Cardiac fibroblast (primary cell): Measurements from ENCODE around the gene NANS.
A peak's percentile ranks its signal among the peaks of the same experiment; 100 is the strongest.

Source experiments
- DNase-seq, 2 donors: peaks; one replicate each; pipeline versions ENCODE4 v3.0.0 to v3.0.0-alpha.2; 2010; ENCODE audit warnings: low read depth in 2 of 2
- H3K4me3 ChIP-seq, 2 donors: replicated peaks in 1 of 2; 1 replicate in 1 of 2; 2 replicates in 1 of 2; pipeline ENCODE4 v1.5.1; 2011; ENCODE audit warnings: low read depth in 2 of 2, low read length in 2 of 2, mild to moderate bottlenecking in 2 of 2, moderate library complexity in 1 of 2
- CTCF ChIP-seq: IDR thresholded peaks from one replicate; pipeline ENCODE4 v1.5.1; 2011; ENCODE audit warnings: low read depth, mild to moderate bottlenecking, low read length, inconsistent platforms

Gene NANS

GRCh38 chr9:98083061-98083501, 26.5 kb downstream of the NANS start:
- peak in 1 of 2 donors; percentile 32 for DNase-seq
- TF ChIP-seq CTCF, result no peak
- no peak overlapping the region for H3K4me3 ChIP-seq

- H3K4me3 ChIP-seq, result no peak overlapping the region
- DNase-seq, result no peak
- TF ChIP-seq CTCF, result no peak
Measured at GRCh38 chr9:98083566-98084183, 27.1 kb downstream of the NANS start.

- no peak for TF ChIP-seq CTCF
- H3K4me3 ChIP-seq, result no peak overlapping the region
- DNase-seq, result peak; percentile 37 to 55
Measured at GRCh38 chr9:98084396-98084795, 27.9 kb downstream of the NANS start.

GRCh38 chr9:98085058-98085457, 28.5 kb downstream of the NANS start:
- no peak for DNase-seq
- H3K4me3 ChIP-seq, result no peak overlapping the region
- TF ChIP-seq CTCF, result no peak

- TF ChIP-seq CTCF, result no peak
- H3K4me3 ChIP-seq, result no peak overlapping the region
- DNase-seq, result peak; percentile 9 to 41
Measured at GRCh38 chr9:98085944-98086343, 29.4 kb downstream of the NANS start.

- TF ChIP-seq CTCF, result no peak
- DNase-seq, result no peak
- H3K4me3 ChIP-seq, result no peak overlapping the region
Measured at GRCh38 chr9:98086461-98086860, 29.9 kb downstream of the NANS start.
